Skin epidermis (tissue), 12 donors: ENCODE results near the gene TNKS1BP1.
A peak's percentile ranks its signal among the peaks of the same experiment; 100 is the strongest.
"Not testable (repeated sequence)": the region's sequence is repeated elsewhere in the genome, so short reads cannot be mapped to it uniquely, and the experiment has no call there.

Experiments
- H3K27ac ChIP-seq, 21 experiments: fragments of 200-600 bp; sonication (generic) in 11 of 21; one replicate each; pipeline ENCODE4 v1.5.0; 2020; ENCODE audit warnings: mild to moderate bottlenecking in 3 of 21, inconsistent platforms in 2 of 21, moderate library complexity in 2 of 21
- H3K4me3 ChIP-seq, 7 experiments: fragments of 200-600 bp; sonication (generic) in 2 of 7; one replicate each; pipeline ENCODE4 v1.5.0; 2020; ENCODE audit warnings: inconsistent platforms in 2 of 7, mild to moderate bottlenecking in 2 of 7, moderate library complexity in 1 of 7

Gene TNKS1BP1

GRCh38 chr11:57302489-57302888, 22.3 kb downstream of the TNKS1BP1 start:
- no peak overlapping the region for H3K4me3 ChIP-seq
- H3K27ac ChIP-seq, result peak overlapping the region in 1 of 21 experiments; percentile 43

GRCh38 chr11:57301711-57302423, 22.9 kb downstream of the TNKS1BP1 start:
- Histone ChIP-seq H3K27ac (peak overlapping the region in 1 of 21 experiments; percentile 43), H3K4me3 (no peak overlapping the region)

GRCh38 chr11:57300785-57301184, 24.0 kb downstream of the TNKS1BP1 start:
- H3K4me3 ChIP-seq, result no peak overlapping the region
- H3K27ac ChIP-seq, result no peak overlapping the region

GRCh38 chr11:57299150-57299737, 25.5 kb downstream of the TNKS1BP1 start:
- Histone ChIP-seq H3K4me3 (no peak overlapping the region), H3K27ac (no peak overlapping the region)

- H3K27ac ChIP-seq, result no peak overlapping the region
- no peak overlapping the region for H3K4me3 ChIP-seq
Observed at GRCh38 chr11:57297221-57297620, 27.5 kb downstream of the TNKS1BP1 start.

- H3K27ac ChIP-seq, result peak overlapping the region in 5 of 21 experiments; percentile 5 to 82 (median 25)
- H3K4me3 ChIP-seq, result not testable (repeated sequence)
Observed at GRCh38 chr11:57296205-57296604, 28.5 kb downstream of the TNKS1BP1 start.

- no peak overlapping the region for H3K4me3 ChIP-seq
- H3K27ac ChIP-seq, result peak overlapping the region in 20 of 21 experiments; percentile 20 to 82 (median 62)
Observed at GRCh38 chr11:57294225-57295131, 30.3 kb downstream of the TNKS1BP1 start.

- H3K4me3 ChIP-seq, result no peak overlapping the region
Observed at GRCh38 chr11:57290288-57290687, 34.5 kb downstream of the TNKS1BP1 start.

GRCh38 chr11:57288771-57289579, 35.8 kb downstream of the TNKS1BP1 start:
- Histone ChIP-seq H3K4me3 (no peak overlapping the region), H3K27ac (peak overlapping the region in 14 of 21 experiments; percentile 17 to 70 (median 54))

More at GRCh38 chr11:57290288-57290687, 34.5 kb downstream of the TNKS1BP1 start:
- no peak overlapping the region for H3K27ac ChIP-seq

- Histone ChIP-seq H3K4me3 (no peak overlapping the region), H3K27ac (no peak overlapping the region)
Observed at GRCh38 chr11:57287884-57288283, 36.9 kb downstream of the TNKS1BP1 start.

- H3K27ac ChIP-seq, result peak overlapping the region in 9 of 21 experiments; percentile 20 to 67 (median 38)
Observed at GRCh38 chr11:57283231-57283990, 41.3 kb downstream of the TNKS1BP1 start.

GRCh38 chr11:57281546-57281945, 43.2 kb downstream of the TNKS1BP1 start:
- not testable (repeated sequence) for H3K27ac ChIP-seq, H3K4me3 ChIP-seq

More at GRCh38 chr11:57283231-57283990, 41.3 kb downstream of the TNKS1BP1 start:
- H3K4me3 ChIP-seq, result no peak overlapping the region

GRCh38 chr11:57279116-57279515, 45.6 kb downstream of the TNKS1BP1 start:
- Histone ChIP-seq H3K27ac (peak overlapping the region in 2 of 21 experiments; percentile 0 to 63), H3K4me3 (no peak overlapping the region)

- Histone ChIP-seq H3K27ac (peak overlapping the region in 6 of 21 experiments; percentile 0 to 84 (median 46)), H3K4me3 (no peak overlapping the region)
Observed at GRCh38 chr11:57278721-57279095, 46.0 kb downstream of the TNKS1BP1 start.

GRCh38 chr11:57277845-57278720, 46.7 kb downstream of the TNKS1BP1 start:
- peak overlapping the region in 18 of 21 experiments; percentile 2 to 84 (median 54) for H3K27ac ChIP-seq
- H3K4me3 ChIP-seq, result no peak overlapping the region

- Histone ChIP-seq H3K4me3 (no peak overlapping the region), H3K27ac (peak overlapping the region in 9 of 21 experiments; percentile 21 to 84 (median 63))
Observed at GRCh38 chr11:57276971-57277675, 47.6 kb downstream of the TNKS1BP1 start.
